SIG-M5 treated with dmso at 0.1 percent for 504 hours (cell line): ENCODE data around the gene SUZ12.
A peak's percentile ranks its signal among the peaks of the same experiment; 100 is the strongest.
"Not testable (repeated sequence)": the region's sequence is repeated elsewhere in the genome, so short reads cannot be mapped to it uniquely, and the experiment has no call there.

Source experiments
- DNase-seq: peaks from one replicate; lab custom pipeline; 2025; ENCODE audit not compliant: unreplicated experiment; lab: John Stamatoyannopoulos, UW

The SUZ12 gene

DNA sequence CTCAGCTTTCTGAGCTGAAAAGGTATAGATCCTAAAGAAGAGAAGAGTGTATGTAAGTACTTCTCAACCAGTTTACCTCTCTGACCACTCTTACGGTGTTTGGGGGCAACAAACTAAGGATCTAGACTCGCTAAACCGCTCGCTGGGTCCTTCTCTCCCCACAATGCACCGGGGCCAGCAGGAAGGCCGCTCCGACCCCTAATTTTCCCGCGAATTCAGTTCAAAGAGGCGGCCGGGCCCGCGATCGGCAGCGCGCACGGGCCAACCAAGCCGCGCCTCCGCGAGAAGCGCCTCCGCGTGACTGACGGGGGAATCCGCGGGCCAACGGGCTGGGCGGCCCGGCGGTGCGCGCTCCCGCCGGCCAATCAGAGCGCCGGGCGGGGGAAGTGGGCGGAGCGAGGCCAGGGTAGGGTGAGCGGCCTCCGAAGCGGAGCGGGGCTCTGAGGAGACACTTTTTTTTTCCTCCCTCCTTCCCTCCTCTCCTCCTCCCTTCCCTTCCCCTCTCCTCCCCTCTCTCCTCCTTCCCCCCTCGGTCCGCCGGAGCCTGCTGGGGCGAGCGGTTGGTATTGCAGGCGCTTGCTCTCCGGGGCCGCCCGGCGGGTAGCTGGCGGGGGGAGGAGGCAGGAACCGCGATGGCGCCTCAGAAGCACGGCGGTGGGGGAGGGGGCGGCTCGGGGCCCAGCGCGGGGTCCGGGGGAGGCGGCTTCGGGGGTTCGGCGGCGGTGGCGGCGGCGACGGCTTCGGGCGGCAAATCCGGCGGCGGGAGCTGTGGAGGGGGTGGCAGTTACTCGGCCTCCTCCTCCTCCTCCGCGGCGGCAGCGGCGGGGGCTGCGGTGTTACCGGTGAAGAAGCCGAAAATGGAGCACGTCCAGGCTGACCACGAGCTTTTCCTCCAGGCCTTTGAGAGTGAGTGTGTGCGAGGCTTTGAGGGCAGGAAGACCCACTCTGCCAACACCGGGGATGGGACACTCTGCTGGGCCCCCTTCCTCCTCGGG, at the start of gene SUZ12:
Gene SUZ12 (plus strand): TSS at position 393 of the 995 bp plus-strand sequence. CDS start 240 bp downstream, at position 633.
- DNase-seq, result peak; percentile 87

DNA sequence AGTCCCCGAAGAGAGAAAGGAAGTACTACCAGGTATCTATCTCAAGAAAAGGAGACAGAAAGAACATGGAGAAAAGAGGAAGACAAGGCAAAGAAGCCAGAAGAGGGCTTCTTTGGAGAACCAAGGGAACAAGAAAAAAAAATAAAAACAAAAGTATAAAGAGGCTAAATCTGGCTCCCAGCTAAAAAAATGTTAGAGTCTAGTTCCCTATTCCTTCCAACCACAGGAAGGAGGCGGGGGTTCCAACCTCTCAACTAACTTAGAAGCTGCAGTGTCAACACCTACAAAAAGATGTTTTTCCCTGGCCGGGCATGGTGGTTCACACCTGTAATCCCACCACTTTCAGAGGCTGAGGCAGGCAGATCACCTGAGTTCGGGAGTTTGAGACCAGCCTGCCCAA, 48.7 kb upstream of the SUZ12 start:
- peak; percentile 98 for DNase-seq

DNA sequence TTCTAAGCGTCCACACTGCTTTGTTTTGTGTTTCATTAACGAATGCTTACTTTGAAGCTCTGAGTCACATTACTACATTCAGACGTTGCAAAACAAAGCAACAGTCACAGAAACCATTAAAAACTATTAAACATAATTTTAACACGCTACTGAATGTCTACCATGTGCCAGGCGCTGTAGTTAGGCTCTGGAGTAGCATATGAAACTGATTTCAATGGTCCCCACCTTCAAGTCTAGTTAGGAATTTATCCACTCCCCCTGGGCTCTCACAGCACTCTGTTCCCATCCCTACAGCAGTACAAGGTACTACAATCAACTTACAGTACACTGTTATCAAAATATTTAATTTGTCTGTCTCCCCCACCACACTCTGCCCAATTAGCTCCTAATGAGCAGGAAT, 35.9 kb upstream of the SUZ12 start:
- DNase-seq, result peak; percentile 10

DNA sequence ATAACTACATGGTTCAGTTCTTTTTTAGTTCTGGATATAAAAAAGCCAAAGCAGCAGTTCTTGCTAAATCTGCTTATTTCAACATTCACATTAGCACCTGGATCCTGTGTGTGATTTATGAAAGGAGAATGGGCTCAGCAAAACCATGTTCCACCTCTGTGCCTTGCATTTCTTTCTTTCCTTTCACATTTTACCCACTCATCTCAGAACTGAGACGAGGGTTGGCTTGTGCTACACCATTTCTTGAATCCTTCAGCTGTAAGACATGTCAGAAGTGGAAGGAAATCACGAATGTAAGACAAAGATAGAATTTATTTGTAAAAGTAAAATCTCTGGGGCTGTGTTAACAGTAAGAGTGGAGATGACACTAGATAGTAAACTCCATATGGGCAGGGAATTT, 34.1 kb upstream of the SUZ12 start:
- DNase-seq, result no peak

DNA sequence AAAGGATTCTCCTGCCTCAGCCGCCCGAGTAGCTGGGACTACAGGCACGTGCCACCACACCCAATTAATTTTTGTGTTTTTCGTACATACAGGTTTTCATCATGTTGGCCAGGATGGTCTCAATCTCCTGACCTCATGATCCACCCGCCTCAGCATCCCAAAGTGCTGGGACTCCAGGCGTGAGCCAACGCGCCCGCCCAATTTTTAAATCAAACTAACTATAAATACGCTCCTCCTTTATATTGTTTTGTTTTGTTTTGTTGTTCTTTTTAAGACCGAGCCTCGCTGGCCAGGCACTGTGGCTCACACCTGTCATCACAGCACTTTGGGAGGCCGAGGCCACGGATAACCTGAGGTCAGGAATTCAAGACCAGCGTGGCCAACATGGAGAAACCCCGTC, 33.4 kb upstream of the SUZ12 start:
- no peak for DNase-seq

- DNase-seq, result no peak
Observed at GRCh38 chr17:31907342-31907962, 29.4 kb upstream of the SUZ12 start.

- DNase-seq, result no peak
Observed at GRCh38 chr17:31908386-31908785, 28.4 kb upstream of the SUZ12 start.

DNA sequence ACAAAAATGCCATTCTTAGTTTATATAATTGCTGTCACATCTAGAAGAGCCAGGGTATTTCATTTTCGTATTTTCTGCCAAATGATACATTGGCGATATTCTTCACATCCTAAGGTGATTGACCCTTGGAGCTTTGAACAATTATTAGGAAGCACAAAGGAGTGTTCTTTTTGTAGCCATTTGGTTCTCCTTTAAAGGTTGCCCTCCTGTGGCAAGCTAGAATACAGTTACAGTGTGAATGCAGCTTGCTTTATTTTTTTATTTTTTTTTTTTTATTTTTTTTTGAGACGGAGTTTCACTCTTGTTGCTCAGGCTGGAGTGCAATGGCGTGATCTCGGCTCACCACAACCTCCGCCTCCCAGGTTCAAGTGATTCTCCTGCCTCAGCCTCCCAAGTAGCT, 24.1 kb upstream of the SUZ12 start:
- DNase-seq, result not testable (repeated sequence)

DNA sequence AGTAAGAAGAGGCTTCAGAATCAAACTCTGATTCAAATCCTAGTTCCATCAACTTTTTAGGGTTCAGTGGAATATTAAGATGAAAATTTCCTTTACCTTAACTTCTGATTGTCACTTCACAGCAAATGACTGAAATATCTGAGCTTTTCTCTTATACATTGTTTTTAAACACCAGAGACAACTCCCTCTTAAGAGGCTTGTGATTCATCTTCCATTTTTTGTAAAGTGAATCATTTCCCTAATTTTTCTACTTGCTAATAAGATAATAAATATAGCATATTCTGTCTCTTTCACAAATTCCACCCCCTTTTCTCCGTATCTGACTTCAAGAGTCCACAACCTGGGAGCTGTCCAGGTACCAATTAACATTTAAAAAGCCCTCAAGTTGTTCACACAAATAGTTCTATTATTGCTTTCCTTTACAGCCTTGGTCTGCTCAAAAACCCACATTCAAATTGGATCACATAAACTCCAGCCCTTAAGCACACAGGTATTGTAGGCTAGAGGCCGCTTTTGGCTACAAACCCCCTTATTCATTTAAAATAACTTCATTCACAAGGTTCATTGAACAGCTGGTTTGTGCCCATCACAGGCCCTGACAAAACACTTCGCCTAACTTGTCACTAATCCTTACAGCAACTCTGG, 21.2 kb upstream of the SUZ12 start:
- DNase-seq, result no peak

DNA sequence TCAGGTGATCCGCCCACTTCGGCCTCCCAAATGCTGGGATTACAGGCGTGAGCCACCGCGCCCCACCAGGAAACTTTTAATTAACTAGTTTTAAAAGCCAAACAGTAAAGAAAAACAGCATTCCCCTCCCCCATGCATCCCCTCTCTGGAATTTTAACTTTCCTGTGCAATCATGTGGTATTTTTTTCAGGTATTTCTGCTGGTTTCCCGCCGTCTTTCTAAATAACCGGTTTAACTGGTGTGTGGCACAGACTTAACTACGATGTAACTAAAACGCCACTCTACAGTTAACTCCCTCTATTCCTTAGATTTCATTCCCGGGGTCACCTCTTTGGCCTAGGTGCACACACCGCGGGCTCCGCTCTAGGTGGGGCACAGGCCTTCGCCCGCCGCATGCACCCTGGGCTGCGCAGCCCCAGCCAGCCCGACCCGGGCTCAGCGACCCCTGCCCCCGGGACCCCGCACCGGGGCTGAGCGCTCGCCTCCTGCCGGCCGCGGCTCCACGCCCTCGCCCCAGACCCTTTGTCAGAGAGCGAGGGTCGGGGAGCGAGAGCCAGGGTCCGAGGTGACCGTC, 20.2 kb upstream of the SUZ12 start:
- DNase-seq, result no peak

- DNase-seq, result no peak
Observed at GRCh38 chr17:31917065-31917529, 19.7 kb upstream of the SUZ12 start.

- DNase-seq, result not testable (repeated sequence)
Observed at GRCh38 chr17:31917721-31918120, 19.1 kb upstream of the SUZ12 start.

- DNase-seq, result no peak
Observed at GRCh38 chr17:31918701-31919128, 18.1 kb upstream of the SUZ12 start.

- no peak for DNase-seq
Observed at GRCh38 chr17:31919802-31920525, 16.8 kb upstream of the SUZ12 start.

- no peak for DNase-seq
Observed at GRCh38 chr17:31926100-31926729, 10.6 kb upstream of the SUZ12 start.

DNA sequence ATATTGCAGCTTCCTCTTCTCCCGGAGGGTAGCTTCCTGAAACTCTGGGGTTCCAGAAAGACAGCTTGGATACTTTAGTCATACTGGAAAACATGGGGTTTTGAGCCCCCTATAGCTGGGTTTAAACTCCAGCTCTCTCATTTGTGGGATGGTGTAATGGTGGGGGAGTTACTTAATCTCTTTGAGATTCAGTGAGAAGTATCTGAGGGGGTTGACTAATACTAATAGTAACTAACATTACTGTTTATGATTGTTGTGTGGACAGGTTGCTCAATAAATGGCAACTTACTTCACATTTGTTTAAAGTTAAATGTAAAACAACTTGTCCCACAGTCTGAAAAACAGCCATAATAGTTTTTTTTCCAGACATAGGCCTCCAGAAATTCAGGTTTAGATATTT, 5.1 kb upstream of the SUZ12 start:
- peak; percentile 29 for DNase-seq

DNA sequence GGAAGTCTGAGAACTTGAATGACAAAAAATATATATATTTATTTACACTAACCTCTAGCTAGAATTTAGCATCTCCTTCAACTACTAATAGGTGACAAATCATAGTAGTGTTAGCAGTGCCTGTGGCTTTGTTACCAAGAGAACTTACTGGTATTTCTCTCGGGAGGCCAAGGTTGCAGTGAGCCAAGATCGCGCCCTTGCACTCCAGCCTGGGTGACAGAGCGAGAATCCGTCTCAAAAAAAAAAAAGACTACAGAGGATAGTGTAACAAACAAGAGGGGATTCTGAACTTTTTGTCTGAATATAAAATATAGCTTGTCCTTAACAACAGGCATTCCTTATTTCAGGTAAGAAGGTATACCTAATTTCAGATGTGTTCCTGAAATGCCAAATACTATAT, 1.3 kb upstream of the SUZ12 start:
- no peak for DNase-seq

- not testable (repeated sequence) for DNase-seq
Observed at GRCh38 chr17:31937926-31938641, 1.3 kb downstream of the SUZ12 start.

- not testable (repeated sequence) for DNase-seq
Observed at GRCh38 chr17:31941916-31942315, 5.1 kb downstream of the SUZ12 start.
